Bronchial epithelial cell (primary cell): ENCODE measurements around the gene PIK3R4. TPM values are rescaled to one million over a fixed set of nuclear protein-coding genes. Genes with fewer than 3 reads are reported as not detected.

ENCODE experiments used
- DNase-seq: peaks from one replicate; pipeline ENCODE4 v3.0.0-alpha.2; 2010; ENCODE audit warnings: low read depth
- FAIRE-seq: peaks from 2 replicates; lab custom pipeline; 2011; peaks lifted over from hg19 to GRCh38; lab: Jason Lieb, UNC
- H3K27me3 ChIP-seq: 2 replicates; pipeline ENCODE4 v1.5.1; 2011; ENCODE audit warnings: low read length; ENCODE audit not compliant: control insufficient read depth, insufficient read depth
- H3K36me3 ChIP-seq: 2 replicates; pipeline ENCODE4 v1.5.1; 2011; ENCODE audit warnings: low read length; ENCODE audit not compliant: control insufficient read depth, insufficient read depth
- H3K4me3 ChIP-seq: 2 replicates; pipeline ENCODE4 v1.5.1; 2011; ENCODE audit warnings: mild to moderate bottlenecking, low read depth, low read length, control low read depth
- total RNA-seq: library from RNA; depleted of rRNA; stranded (reverse); fragments of >200 nt; gene quantifications from 2 replicates; pipeline ENCODE4 v1.2.1, GENCODE V29; 2014
- TF ChIP-seq, protein P1 (sequence below): IDR thresholded peaks from 2 replicates; pipeline ENCODE4 v1.5.1; 2011; ENCODE audit warnings: mild to moderate bottlenecking, moderate library complexity, low read length, control low read depth, inconsistent platforms; ENCODE audit not compliant: insufficient read depth, severe bottlenecking

Gene PIK3R4
- total RNA-seq, 1 donor from 2014 or later = 23.7 TPM

DNA sequence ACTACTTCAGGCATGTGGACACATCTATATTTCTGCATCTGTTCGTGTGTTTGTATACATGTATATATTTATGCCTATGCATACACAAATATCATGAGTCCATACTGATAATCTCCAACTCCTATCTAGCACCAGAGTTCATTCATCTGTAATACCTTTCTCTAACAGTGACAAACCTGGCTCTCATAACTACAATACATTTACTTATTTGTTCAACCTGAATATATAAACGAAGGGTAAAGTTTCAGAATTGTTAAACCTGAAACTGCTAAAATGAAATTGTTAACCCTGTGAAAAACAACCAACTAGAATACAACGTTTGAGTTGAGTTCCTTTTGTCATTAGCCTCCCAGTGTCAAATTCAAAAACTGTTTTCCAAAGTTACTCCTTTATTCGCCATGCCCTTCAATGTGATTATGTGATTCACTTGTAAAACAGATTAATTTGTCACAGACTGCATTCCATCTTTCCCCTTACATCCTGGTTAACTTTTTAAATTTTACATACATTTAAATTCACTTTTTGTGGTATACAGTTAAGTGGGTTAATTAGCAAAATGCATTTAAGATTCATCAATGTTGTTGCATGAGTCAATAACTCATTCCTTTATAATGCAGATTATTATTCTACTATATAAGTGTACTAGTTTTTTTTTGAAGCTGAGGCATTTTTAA is 58.5 kb downstream of the PIK3R4 start:
- H3K36me3 ChIP-seq = peaks cover 2% of the 10 kb centered on the region
- no peak overlapping the region for H3K4me3 ChIP-seq
- H3K27me3 ChIP-seq = no peaks in the 10 kb centered on the region
- TF ChIP-seq, protein P1, sequence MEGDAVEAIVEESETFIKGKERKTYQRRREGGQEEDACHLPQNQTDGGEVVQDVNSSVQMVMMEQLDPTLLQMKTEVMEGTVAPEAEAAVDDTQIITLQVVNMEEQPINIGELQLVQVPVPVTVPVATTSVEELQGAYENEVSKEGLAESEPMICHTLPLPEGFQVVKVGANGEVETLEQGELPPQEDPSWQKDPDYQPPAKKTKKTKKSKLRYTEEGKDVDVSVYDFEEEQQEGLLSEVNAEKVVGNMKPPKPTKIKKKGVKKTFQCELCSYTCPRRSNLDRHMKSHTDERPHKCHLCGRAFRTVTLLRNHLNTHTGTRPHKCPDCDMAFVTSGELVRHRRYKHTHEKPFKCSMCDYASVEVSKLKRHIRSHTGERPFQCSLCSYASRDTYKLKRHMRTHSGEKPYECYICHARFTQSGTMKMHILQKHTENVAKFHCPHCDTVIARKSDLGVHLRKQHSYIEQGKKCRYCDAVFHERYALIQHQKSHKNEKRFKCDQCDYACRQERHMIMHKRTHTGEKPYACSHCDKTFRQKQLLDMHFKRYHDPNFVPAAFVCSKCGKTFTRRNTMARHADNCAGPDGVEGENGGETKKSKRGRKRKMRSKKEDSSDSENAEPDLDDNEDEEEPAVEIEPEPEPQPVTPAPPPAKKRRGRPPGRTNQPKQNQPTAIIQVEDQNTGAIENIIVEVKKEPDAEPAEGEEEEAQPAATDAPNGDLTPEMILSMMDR = no peak
- no peak for FAIRE-seq
- DNase-seq = no peak

DNA sequence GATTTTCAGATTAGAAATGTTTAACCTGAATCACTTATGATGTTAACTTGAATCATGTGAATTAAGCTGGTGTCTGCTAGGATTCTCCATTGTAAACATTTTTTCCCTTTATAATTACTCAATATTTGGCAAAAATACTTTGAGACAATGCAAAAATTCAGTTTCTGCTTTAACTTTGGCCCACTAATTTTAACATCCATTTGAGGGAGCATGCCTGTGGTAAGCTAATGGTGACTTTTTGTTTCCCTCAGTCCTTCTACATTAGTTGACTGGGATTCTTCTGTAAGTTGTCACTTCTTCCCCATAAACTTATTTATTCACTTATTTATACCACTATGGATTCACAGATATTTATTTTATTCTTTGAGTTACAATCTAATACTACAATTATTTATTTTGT is 59.3 kb downstream of the PIK3R4 start:
- Histone ChIP-seq H3K27me3 (no peaks in the 10 kb centered on the region), H3K4me3 (no peak overlapping the region), H3K36me3 (peaks cover 2% of the 10 kb centered on the region)
- TF ChIP-seq, protein P1 = no peak
- DNase-seq (no peak), FAIRE-seq (no peak)

DNA sequence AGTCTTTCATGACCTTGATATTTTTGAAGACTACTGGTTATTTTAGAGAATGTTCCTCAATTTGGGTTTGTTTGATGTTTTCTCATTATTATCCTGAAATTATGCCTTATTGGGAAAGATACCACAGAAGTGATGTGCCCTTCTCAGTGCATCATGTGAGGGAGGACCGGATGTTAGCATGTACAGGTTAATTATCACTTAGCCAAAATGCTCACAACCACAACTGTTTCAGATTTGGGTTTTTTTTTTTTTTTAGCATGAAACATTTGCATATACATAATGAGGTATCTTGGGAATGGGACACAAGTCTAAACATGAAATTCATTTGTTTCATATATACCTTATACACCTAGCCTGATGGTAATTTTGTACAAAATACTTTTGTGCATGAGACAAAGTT is 59.8 kb downstream of the PIK3R4 start:
- TF ChIP-seq, protein P1 = no peak
- no peak overlapping the region for H3K4me3 ChIP-seq
- no peaks in the 10 kb centered on the region for H3K27me3 ChIP-seq
- no peak for FAIRE-seq
- H3K36me3 ChIP-seq = peaks cover 2% of the 10 kb centered on the region
- DNase-seq = no peak

DNA sequence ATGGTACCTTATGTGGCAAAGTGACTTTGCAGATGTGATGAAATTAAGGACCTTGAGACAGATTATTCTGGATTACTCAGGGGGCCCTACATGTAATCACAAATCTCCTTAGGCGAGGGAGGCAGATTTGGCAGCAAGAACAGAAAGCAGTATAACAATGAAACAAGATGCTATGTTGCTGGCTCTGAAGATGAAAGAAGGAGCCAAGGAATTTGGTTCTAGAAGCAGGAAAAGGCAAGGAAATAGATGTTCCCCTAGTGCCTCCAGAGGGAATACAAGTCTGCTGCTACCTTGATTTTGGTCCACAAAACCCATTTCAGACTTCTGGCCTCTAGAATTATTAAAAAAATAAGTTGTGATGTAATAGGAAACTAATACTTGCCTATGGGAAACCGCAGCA is 64.5 kb downstream of the PIK3R4 start:
- Histone ChIP-seq H3K4me3 (no peak overlapping the region), H3K27me3 (no peaks in the 10 kb centered on the region), H3K36me3 (peaks cover 3% of the 10 kb centered on the region)
- FAIRE-seq (no peak), DNase-seq (no peak)
- TF ChIP-seq, protein P1 = no peak

DNA sequence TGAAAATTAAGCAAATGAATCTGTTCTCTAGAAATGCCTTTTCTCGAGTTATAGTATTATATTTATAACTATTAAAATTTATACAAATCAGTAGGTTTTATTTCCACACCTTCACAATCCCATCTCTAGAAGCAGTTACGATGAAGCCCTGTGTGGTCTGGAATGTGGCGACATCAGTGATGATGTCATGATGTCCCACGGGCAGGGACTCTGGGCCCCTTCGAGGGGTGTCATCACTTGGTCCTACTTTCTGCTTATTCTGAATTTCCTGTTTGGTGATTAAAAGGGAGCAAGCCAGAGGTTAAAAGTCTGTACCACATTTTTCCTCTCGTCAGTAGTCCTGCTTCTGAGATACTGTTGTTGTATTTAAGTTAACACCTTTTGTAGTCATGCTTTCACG is 67.4 kb downstream of the PIK3R4 start:
- H3K36me3 ChIP-seq = peaks cover 1% of the 10 kb centered on the region
- no peak overlapping the region for H3K4me3 ChIP-seq
- no peaks in the 10 kb centered on the region for H3K27me3 ChIP-seq
- DNase-seq (no peak), FAIRE-seq (no peak)
- TF ChIP-seq, protein P1 = no peak

DNA sequence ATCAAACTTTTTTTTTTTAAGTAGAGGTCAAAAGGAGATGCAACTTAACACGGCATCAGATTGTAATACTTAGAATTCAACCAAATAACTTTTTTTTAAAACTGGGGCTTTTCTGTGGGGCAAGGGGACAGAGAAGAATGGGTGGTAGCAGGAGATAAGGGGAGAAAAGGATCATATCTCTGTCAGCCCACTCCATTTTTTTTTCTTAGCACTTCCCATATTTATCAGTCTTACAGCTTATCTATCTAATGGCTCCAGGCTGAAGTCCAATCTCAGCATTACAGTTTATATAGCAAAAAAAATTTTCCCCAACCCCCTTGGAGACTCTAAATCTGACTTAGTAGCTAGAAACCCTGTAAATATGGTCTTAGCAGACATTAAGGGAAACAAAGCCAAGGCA is 69.3 kb downstream of the PIK3R4 start:
- Histone ChIP-seq H3K4me3 (no peak overlapping the region), H3K27me3 (no peaks in the 10 kb centered on the region), H3K36me3 (peaks cover 1% of the 10 kb centered on the region)
- TF ChIP-seq, protein P1 = no peak
- no peak for FAIRE-seq
- DNase-seq = no peak
